Upper lobe of left lung (tissue), 6 donors: Measurements from ENCODE around the gene ELOVL5. TPM values are rescaled to one million over a fixed set of nuclear protein-coding genes. Genes with fewer than 3 reads are reported as not detected.

Source experiments
- ATAC-seq, 2 donors: fragments of 200-7000 bp; cut with Tn5 transposase; one replicate each; pipeline ENCODE4 v1.9.1; 2022; ENCODE audit warnings: mild to moderate bottlenecking in 2 of 2, moderate library complexity in 2 of 2; ENCODE audit not compliant: low FRiP score in 2 of 2
- DNase-seq, 2 donors: peaks; one replicate each; pipeline ENCODE4 v3.0.0-alpha.2; 2019 to 2020
- H3K27ac ChIP-seq, 4 donors: fragments of 200-600 bp; sonication (generic); one replicate each; pipeline ENCODE4 v1.5.1; 2016 to 2019
- H3K27me3 ChIP-seq, 4 donors: fragments of 200-600 bp; sonication (generic); one replicate each; pipeline ENCODE4 v1.5.1; 2017 to 2019
- H3K36me3 ChIP-seq, 4 donors: fragments of 200-600 bp; sonication (generic); one replicate each; pipeline ENCODE4 v1.5.1; 2016 to 2019
- H3K4me1 ChIP-seq, 4 donors: fragments of 200-600 bp; sonication (generic); one replicate each; pipeline ENCODE4 v1.5.1; 2018 to 2019
- H3K4me3 ChIP-seq, 4 donors: fragments of 200-600 bp; sonication (generic); one replicate each; pipeline ENCODE4 v1.5.1; 2017 to 2019; ENCODE audit warnings: mild to moderate bottlenecking in 2 of 4, moderate library complexity in 1 of 4
- H3K9me3 ChIP-seq, 4 donors: fragments of 200-600 bp; sonication (generic); one replicate each; pipeline ENCODE4 v1.5.1; 2018 to 2019
- EP300 ChIP-seq, 4 donors: sonication (generic); formaldehyde crosslinking; IDR thresholded peaks; one replicate each; pipeline ENCODE4 v1.5.1; 2017; ENCODE audit warnings: antibody characterized with exemption in 4 of 4, control low read depth in 2 of 4
- POLR2A ChIP-seq, 4 donors: fragments of 450-650 bp; IDR thresholded peaks; one replicate each; pipeline ENCODE4 v1.5.1; 2016 to 2017; ENCODE audit warnings: antibody characterized with exemption in 4 of 4, mild to moderate bottlenecking in 2 of 4
- POLR2AphosphoS5 ChIP-seq, 2 donors: sonication (generic); formaldehyde crosslinking; IDR thresholded peaks; one replicate each; pipeline ENCODE4 v1.5.1; 2017; ENCODE audit warnings: antibody characterized with exemption in 2 of 2
- WGBS, 2 donors: methylation state at CpG; one replicate each; pipeline ENCODE4 v1.1.5; 2017 to 2018; 5-methylcytosine and 5-hydroxymethylcytosine counted together
- total RNA-seq, 6 donors: library from RNA; depleted of rRNA in 4 of 6; stranded (reverse); fragments of >200 nt in 4 of 6; gene quantifications; one replicate each; pipeline versions ENCODE4 v1.1.0 to v1.2.1, GENCODE V29; 2016 to 2021
- TF ChIP-seq, protein P1 (sequence below), 6 experiments: fragments of 450-650 bp in 4 of 6; fragments of 200-600 bp in 2 of 6; sonication (generic) in 2 of 6; IDR thresholded peaks; one replicate each; pipeline ENCODE4 v1.5.1; 2016 to 2019; ENCODE audit warnings: antibody characterized with exemption in 6 of 6
- donor health status: DM: no; HTN: no; CAD: no; lungs with moderate emphysema.
- donor health status: DM: no; HTN: yes; CAD: no; lungs with severe emphysema.

ELOVL5 gene
- total RNA-seq, 6 donors from 2014 or later = 67.1 to 132 (median 81.2) TPM

DNA sequence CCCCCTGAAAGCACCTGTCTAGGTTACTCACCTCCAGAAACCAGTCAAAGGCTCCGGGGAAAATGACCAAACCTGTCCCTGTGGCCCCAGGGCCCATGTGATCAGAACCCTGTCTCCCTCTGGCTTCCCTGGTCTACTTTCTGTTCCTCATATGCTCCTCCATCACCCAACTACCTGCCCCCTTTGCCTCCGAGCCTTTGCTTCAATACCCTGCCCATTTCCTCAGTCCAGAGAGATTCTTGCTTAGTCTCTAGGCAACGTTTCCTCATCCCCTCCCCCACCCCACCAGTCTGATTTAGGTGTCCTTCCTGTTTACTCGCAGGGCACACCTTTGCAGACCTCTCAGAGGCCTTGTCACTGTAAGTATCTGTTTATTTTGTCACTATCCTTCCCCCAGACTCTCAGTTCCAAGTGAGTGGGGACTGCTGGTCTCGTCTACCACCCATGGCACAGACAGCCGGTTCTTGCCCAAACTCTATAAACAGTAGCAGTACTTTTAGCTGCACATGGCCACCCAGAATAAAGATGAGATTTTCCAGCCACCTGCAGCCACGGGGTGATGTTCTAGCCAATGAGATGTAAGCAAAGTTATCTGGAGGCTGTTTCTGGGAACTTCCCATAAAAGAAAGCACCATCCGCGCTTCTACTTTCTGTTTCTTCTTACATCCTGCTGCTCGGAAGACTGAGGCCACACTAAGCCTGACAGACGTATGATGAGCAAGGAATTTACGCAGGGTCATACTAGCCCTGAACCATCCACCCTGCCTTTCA, 13.3 kb downstream of the ELOVL5 start:
- TF ChIP-seq POLR2AphosphoS5 (IDR thresholded peaks at IDR 0.05) = no peak
- TF ChIP-seq POLR2A (IDR thresholded peaks at IDR 0.05) = peak in 1 of 4 donors; percentile 46
- TF ChIP-seq EP300 (IDR thresholded peaks at IDR 0.05) = no peak
- TF ChIP-seq, protein P1, sequence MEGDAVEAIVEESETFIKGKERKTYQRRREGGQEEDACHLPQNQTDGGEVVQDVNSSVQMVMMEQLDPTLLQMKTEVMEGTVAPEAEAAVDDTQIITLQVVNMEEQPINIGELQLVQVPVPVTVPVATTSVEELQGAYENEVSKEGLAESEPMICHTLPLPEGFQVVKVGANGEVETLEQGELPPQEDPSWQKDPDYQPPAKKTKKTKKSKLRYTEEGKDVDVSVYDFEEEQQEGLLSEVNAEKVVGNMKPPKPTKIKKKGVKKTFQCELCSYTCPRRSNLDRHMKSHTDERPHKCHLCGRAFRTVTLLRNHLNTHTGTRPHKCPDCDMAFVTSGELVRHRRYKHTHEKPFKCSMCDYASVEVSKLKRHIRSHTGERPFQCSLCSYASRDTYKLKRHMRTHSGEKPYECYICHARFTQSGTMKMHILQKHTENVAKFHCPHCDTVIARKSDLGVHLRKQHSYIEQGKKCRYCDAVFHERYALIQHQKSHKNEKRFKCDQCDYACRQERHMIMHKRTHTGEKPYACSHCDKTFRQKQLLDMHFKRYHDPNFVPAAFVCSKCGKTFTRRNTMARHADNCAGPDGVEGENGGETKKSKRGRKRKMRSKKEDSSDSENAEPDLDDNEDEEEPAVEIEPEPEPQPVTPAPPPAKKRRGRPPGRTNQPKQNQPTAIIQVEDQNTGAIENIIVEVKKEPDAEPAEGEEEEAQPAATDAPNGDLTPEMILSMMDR (IDR thresholded peaks at IDR 0.05) = no peak

DNA sequence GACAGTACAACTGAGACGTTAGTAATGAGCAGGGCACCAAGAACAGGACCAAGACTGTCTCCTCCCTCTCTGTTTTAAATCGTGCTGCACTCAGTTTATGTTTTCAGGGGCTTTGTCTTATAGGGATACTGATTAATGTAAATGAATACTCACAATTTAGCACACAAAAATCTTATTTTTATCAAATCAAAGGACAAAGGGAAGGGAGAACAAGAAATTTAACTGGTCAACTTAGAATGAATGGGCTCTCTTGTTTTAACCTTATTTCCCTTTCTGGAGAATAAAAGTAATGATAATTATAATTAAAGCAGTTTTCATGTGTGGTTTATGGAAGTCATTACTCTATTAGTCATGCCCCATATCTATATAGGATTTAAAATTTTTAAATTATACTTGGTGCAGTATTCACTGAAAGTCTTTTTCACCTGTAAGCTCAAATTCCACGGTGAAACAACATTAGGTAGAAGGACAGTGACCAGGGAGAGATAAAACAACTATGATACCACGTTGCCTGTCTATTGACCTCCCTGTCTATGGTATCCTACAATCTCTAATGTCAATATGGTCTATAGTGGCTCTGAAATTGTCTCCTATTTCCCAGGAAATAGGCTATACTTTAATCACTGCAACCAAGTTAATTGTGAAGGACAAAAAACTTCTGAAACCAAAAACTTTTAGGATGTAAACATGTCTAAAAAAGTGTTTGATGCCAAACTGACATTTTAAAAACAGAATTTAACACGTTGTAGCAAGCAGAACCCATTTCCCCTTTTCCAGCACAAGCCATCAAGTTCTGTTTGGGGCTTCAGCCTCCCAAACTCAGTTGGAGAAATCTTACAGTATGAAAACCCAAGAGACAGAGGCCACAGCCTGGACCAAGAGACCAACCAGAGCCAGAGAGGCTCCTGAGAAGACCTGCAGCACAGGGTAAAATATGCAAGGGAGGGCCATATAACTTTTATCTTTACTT, 15.0 kb downstream of the ELOVL5 start:
- peaks cover 26 to 58% (median 31%) of the 10 kb centered on the region in 4 donors for H3K4me1 ChIP-seq
- 72 to 73% methylated on average over 5 of the region's 5 CpGs for WGBS, 2 donors
- H3K4me3 ChIP-seq = no peak overlapping the region
- no peak for ATAC-seq
- no peaks in the 10 kb centered on the region for H3K9me3 ChIP-seq
- no peak for DNase-seq
- H3K27ac ChIP-seq = peak overlapping the region in 2 of 4 donors; percentile 83 to 86
- H3K27me3 ChIP-seq = no peaks in the 10 kb centered on the region
- H3K36me3 ChIP-seq = no peaks in the 10 kb centered on the region
- TF ChIP-seq EP300 (IDR thresholded peaks at IDR 0.05) (no peak), POLR2AphosphoS5 (IDR thresholded peaks at IDR 0.05) (no peak), POLR2A (IDR thresholded peaks at IDR 0.05) (no peak)
- TF ChIP-seq, protein P1 (IDR thresholded peaks at IDR 0.05) = no peak

More for the DNA sequence above, 13.3 kb downstream of the ELOVL5 start:
- DNase-seq (peak in 1 of 2 donors; percentile 54), ATAC-seq (peak; percentile 56 to 72)
- 41 to 53% methylated on average over 11 to 12 of the region's 12 CpGs for WGBS, 2 donors
- Histone ChIP-seq H3K27ac (peak overlapping the region; percentile 65 to 86 (median 78)), H3K27me3 (no peaks in the 10 kb centered on the region), H3K36me3 (no peaks in the 10 kb centered on the region), H3K4me1 (peaks cover 26 to 58% (median 31%) of the 10 kb centered on the region in 4 donors), H3K9me3 (no peaks in the 10 kb centered on the region), H3K4me3 (peak overlapping the region in 3 of 4 donors; percentile 15 to 29 (median 17))

DNA sequence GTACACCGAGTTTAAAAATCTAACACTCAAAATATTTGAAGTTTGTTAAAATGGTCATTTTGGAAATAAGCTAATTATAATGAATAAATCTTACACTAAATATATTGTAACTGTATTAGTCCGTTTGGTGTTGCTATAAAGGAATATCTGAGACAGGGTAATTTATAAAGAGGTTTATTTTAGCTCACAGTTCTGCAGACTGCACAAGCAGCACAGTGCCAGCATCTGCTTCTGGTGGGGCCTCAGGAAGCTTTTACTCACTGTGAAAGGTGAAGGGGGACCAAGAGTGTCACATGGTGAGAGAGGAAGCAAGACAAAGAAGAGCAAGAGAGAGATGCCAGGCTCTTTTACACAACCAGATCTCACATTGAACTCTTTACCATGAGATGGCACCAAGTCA, 17.1 kb downstream of the ELOVL5 start:
- no peaks in the 10 kb centered on the region for H3K36me3 ChIP-seq
- ATAC-seq (no peak), DNase-seq (no peak)
- H3K4me1 ChIP-seq = peaks cover 26 to 54% (median 30%) of the 10 kb centered on the region in 4 donors
- H3K27me3 ChIP-seq = no peaks in the 10 kb centered on the region
- no peak overlapping the region for H3K4me3 ChIP-seq
- WGBS, 2 donors = 69 to 93% methylated on average over 2 of the region's 2 CpGs
- no peaks in the 10 kb centered on the region for H3K9me3 ChIP-seq
- TF ChIP-seq POLR2A (IDR thresholded peaks at IDR 0.05) (no peak), EP300 (IDR thresholded peaks at IDR 0.05) (no peak), POLR2AphosphoS5 (IDR thresholded peaks at IDR 0.05) (no peak)
- TF ChIP-seq, protein P1 (IDR thresholded peaks at IDR 0.05) = no peak
- H3K27ac ChIP-seq = no peak overlapping the region

DNA sequence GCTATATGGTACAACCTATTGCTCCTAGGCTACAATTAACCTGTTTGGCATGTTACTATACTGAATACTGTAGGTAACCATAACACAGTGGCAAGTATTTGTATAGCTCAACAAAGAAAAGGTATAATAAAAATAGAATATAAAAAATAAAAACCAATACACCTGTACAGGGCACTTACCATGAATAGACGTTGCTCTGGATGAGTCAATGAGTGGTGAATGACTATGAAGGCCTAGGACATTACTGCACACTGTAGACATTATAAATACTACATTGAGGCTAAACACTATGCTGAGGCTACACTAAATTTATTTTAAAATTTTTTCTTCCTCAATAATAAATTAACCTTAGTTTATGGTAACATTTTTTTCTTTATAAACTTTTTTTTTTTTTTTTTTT, 18.6 kb downstream of the ELOVL5 start:
- TF ChIP-seq POLR2AphosphoS5 (IDR thresholded peaks at IDR 0.05) (no peak), EP300 (IDR thresholded peaks at IDR 0.05) (no peak), POLR2A (IDR thresholded peaks at IDR 0.05) (no peak)
- TF ChIP-seq, protein P1 (IDR thresholded peaks at IDR 0.05) = no peak
- peaks cover 13 to 50% (median 18%) of the 10 kb centered on the region in 4 donors for H3K4me1 ChIP-seq
- ATAC-seq = no peak
- no peak overlapping the region for H3K4me3 ChIP-seq
- DNase-seq = no peak
- H3K27ac ChIP-seq = no peak overlapping the region
- no peaks in the 10 kb centered on the region for H3K9me3 ChIP-seq
- WGBS, 2 donors = 75 to 80% methylated on average over 1 of the region's 1 CpG
- no peaks in the 10 kb centered on the region for H3K27me3 ChIP-seq
- no peaks in the 10 kb centered on the region for H3K36me3 ChIP-seq
